Measurements from ENCODE around the gene ARL6IP5.

- TF ChIP-seq CTCF (IDR thresholded peaks at IDR 0.05): no peak
- no peak for TF ChIP-seq POLR2A (IDR thresholded peaks at IDR 0.05)
Measured at GRCh38 chr3:69137412-69137811, 52.7 kb downstream of the ARL6IP5 start.
